Measurements from ENCODE around the gene ZBTB7C.

GRCh38 chr18:48064978-48065600 is 344.1 kb downstream of the ZBTB7C start:
- TF ChIP-seq GABPA (IDR thresholded peaks at IDR 0.05 in 1 of 2, conservative IDR thresholded peaks at IDR 0.05 in 1 of 2): no peak
- no peak for TF ChIP-seq TAF1 (conservative IDR thresholded peaks at IDR 0.05)
- TF ChIP-seq ATF3 (IDR thresholded peaks at IDR 0.05): no peak
- no peak for TF ChIP-seq CTCF (IDR thresholded peaks at IDR 0.05; ENCODE audit: low read depth, low read length, missing input control)
- TF ChIP-seq JUND (IDR thresholded peaks at IDR 0.05): no peak
- no peak for TF ChIP-seq FOXA2 (IDR thresholded peaks at IDR 0.05)
- TF ChIP-seq REST (IDR thresholded peaks at IDR 0.05): no peak
- TF ChIP-seq ZBTB33 (IDR thresholded peaks at IDR 0.05): no peak
- no peak for TF ChIP-seq RAD21 (IDR thresholded peaks at IDR 0.05)
- TF ChIP-seq MAX (IDR thresholded peaks at IDR 0.05): no peak
- no peak for TF ChIP-seq RXRA (IDR thresholded peaks at IDR 0.05)

All from liver (tissue), 3 donors.